Loucy (cell line): ENCODE results near the gene SLC38A3.

Source experiments
- EZH2phosphoT487 ChIP-seq: fragments of 200-600 bp; IDR thresholded peaks from 2 replicates; pipeline ENCODE4 v1.6.1; 2018; ENCODE audit warnings: antibody characterized with exemption, mild to moderate bottlenecking, moderate library complexity, borderline replicate concordance
- TF ChIP-seq, protein P1 (sequence below): fragments of 200-600 bp; sonication (generic); conservative IDR thresholded peaks from 2 replicates; pipeline ENCODE4 v1.5.1; 2014; ENCODE audit warnings: mild to moderate bottlenecking, antibody characterized with exemption, low read length

DNA sequence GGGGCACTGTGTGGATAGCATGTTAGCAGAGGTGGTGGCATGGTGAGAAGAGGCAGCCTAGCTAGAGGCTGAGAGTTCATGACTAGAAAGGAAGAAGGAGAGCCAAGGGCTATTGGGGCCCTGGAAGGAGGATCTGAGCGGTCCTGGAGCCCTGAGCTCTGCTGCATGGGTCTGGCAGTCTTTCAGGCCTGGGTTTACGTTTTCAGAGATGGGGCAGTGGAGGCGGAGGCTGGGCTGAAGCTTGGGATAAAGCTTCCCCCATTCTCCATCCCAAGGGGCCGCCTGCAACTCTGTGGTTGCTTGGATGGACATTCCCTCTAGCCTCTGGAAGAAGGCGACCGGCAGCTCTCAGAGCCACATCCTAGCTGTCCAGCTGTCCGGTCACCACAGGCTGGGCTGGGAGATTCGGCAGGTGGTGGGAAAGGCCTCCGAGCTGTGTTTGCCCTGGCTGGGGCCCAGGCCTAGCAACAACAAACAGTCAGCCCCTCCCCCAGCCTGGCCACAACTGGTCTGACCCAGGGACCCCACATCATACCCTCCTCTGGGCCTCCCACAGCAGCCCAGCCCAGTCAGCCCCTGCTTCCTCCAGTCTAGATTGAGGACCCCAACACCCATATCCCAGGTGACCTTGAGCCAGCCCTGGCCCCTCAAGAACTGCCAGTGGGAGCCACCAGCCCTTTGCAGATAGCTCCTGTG, 1.8 kb upstream of the SLC38A3 start:
- TF ChIP-seq, protein P1, sequence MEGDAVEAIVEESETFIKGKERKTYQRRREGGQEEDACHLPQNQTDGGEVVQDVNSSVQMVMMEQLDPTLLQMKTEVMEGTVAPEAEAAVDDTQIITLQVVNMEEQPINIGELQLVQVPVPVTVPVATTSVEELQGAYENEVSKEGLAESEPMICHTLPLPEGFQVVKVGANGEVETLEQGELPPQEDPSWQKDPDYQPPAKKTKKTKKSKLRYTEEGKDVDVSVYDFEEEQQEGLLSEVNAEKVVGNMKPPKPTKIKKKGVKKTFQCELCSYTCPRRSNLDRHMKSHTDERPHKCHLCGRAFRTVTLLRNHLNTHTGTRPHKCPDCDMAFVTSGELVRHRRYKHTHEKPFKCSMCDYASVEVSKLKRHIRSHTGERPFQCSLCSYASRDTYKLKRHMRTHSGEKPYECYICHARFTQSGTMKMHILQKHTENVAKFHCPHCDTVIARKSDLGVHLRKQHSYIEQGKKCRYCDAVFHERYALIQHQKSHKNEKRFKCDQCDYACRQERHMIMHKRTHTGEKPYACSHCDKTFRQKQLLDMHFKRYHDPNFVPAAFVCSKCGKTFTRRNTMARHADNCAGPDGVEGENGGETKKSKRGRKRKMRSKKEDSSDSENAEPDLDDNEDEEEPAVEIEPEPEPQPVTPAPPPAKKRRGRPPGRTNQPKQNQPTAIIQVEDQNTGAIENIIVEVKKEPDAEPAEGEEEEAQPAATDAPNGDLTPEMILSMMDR: no peak
- TF ChIP-seq EZH2phosphoT487: no peak
